Mammary epithelial cell (primary cell): Measurements from ENCODE around the gene SP100.

ENCODE experiments used
- CTCF ChIP-seq, 2 donors: IDR thresholded peaks in 1 of 2; conservative IDR thresholded peaks in 1 of 2; 2 replicates each; pipeline ENCODE4 v1.5.1; 2011 to 2012; ENCODE audit warnings: inconsistent platforms in 2 of 2, low read length in 2 of 2, mild to moderate bottlenecking in 2 of 2, control low read depth in 1 of 2, low read depth in 1 of 2; ENCODE audit not compliant: insufficient read depth in 1 of 2; ENCODE audit errors: extremely low read depth in 1 of 2
- EZH2 ChIP-seq: IDR thresholded peaks from 2 replicates; pipeline ENCODE4 v1.6.1; 2012; ENCODE audit warnings: low read length, inconsistent platforms, borderline replicate concordance

GRCh38 chr2:230410263-230410662, 5.7 kb upstream of the SP100 start:
- TF ChIP-seq CTCF (conservative IDR thresholded peaks at IDR 0.05 in 1 of 2, IDR thresholded peaks at IDR 0.05 in 1 of 2; ENCODE audit: extremely low read depth in 1 of 2, insufficient read depth in 1 of 2, low read depth in 1 of 2, low read length in 2 of 2) (no peak), EZH2 (no peak)
